ENCODE measurements around the gene STUB1.

The STUB1 gene

GRCh38 chr16:644556-644955 lies 35.7 kb upstream of the STUB1 start:
- DNase-seq (ENCODE audit: low read depth), result no peak

- no peak for DNase-seq (ENCODE audit: low read depth)
These were observed 34.1 kb upstream of the STUB1 start for GRCh38 chr16:645852-646678.

- no peak for DNase-seq (ENCODE audit: low read depth)
These were observed 33.5 kb upstream of the STUB1 start for GRCh38 chr16:646679-647172.

GRCh38 chr16:647173-647902 lies 32.9 kb upstream of the STUB1 start:
- DNase-seq (ENCODE audit: low read depth), result no peak

GRCh38 chr16:648071-648780 lies 32.0 kb upstream of the STUB1 start:
- DNase-seq (ENCODE audit: low read depth), result no peak

GRCh38 chr16:648781-649589 lies 31.2 kb upstream of the STUB1 start, which contains the start of gene WDR90:
TSS of gene WDR90 (plus strand) at chr16:649365. CDS start at chr16:649417, 52 bp downstream.
- DNase-seq (ENCODE audit: low read depth), result no peak

GRCh38 chr16:649631-650030 lies 30.6 kb upstream of the STUB1 start:
- no peak for DNase-seq (ENCODE audit: low read depth)

GRCh38 chr16:651844-652243 lies 28.4 kb upstream of the STUB1 start:
- no peak for DNase-seq (ENCODE audit: low read depth)

- DNase-seq (ENCODE audit: low read depth), result no peak
These were observed 27.5 kb upstream of the STUB1 start for GRCh38 chr16:652454-653305.

GRCh38 chr16:654034-654433 lies 26.2 kb upstream of the STUB1 start:
- no peak for DNase-seq (ENCODE audit: low read depth)

GRCh38 chr16:657487-657886 lies 22.7 kb upstream of the STUB1 start:
- DNase-seq (ENCODE audit: low read depth), result no peak

- DNase-seq (ENCODE audit: low read depth), result no peak
These were observed 21.3 kb upstream of the STUB1 start for GRCh38 chr16:658679-659571.

- DNase-seq (ENCODE audit: low read depth), result no peak
These were observed 20.6 kb upstream of the STUB1 start for GRCh38 chr16:659618-660017.

- DNase-seq (ENCODE audit: low read depth), result no peak
These were observed 20.1 kb upstream of the STUB1 start for GRCh38 chr16:660132-660458.

- no peak for DNase-seq (ENCODE audit: low read depth)
These were observed 19.6 kb upstream of the STUB1 start for GRCh38 chr16:660459-661183.

- no peak for DNase-seq (ENCODE audit: low read depth)
These were observed 18.9 kb upstream of the STUB1 start for GRCh38 chr16:661184-661821.

GRCh38 chr16:662095-662494 lies 18.1 kb upstream of the STUB1 start:
- no peak for DNase-seq (ENCODE audit: low read depth)

- no peak for DNase-seq (ENCODE audit: low read depth)
These were observed 17.6 kb upstream of the STUB1 start for GRCh38 chr16:662597-662996.

- no peak for DNase-seq (ENCODE audit: low read depth)
These were observed 13.6 kb upstream of the STUB1 start for GRCh38 chr16:666572-666971.

Measured in GM04503 (cell line).